ENCODE data around the gene CCDC117.

DNA sequence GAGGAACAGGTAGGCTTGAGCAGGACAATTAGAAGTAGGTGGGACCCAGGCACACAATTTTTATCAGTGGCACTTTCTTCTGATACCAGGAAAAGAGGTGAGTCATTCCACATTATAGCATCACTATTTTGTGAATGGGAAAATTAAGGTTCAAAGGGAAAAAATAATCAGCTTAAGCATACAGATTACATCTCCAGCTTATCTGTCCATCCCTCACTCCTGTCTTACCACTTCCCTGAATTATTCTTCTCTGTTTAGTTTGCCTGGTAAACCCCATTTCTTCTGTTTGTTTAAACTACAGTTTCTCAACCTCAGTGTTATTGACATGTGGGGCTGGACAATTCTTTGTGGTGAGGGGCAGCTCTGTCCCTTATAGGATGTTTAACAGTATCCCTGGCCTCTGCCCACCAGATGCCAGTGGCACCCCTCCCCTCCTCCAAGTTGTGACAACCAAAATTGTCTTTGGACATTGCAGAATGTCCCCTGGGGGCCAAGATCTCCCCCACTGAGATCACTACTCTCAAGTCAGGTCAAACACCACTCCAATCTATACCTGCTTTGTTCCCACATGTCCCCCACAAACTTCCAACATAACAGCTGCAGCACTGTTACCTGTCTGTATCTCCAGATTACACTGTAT is 36.3 kb downstream of the CCDC117 start:
- TF ChIP-seq, protein P1, sequence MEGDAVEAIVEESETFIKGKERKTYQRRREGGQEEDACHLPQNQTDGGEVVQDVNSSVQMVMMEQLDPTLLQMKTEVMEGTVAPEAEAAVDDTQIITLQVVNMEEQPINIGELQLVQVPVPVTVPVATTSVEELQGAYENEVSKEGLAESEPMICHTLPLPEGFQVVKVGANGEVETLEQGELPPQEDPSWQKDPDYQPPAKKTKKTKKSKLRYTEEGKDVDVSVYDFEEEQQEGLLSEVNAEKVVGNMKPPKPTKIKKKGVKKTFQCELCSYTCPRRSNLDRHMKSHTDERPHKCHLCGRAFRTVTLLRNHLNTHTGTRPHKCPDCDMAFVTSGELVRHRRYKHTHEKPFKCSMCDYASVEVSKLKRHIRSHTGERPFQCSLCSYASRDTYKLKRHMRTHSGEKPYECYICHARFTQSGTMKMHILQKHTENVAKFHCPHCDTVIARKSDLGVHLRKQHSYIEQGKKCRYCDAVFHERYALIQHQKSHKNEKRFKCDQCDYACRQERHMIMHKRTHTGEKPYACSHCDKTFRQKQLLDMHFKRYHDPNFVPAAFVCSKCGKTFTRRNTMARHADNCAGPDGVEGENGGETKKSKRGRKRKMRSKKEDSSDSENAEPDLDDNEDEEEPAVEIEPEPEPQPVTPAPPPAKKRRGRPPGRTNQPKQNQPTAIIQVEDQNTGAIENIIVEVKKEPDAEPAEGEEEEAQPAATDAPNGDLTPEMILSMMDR (conservative IDR thresholded peaks at IDR 0.05; ENCODE audit: low read depth, low read length), result no peak
- TF ChIP-seq EZH2 (IDR thresholded peaks at IDR 0.05; ENCODE audit: low read length, unreplicated experiment) (no peak), EZH2phosphoT487 (IDR thresholded peaks at IDR 0.05; ENCODE audit: borderline replicate concordance, low read length) (no peak)

All from PC-3 (cell line).